Measurements from ENCODE around the gene TBC1D3I.
"Not testable (repeated sequence)": the region's sequence is repeated elsewhere in the genome, so short reads cannot be mapped to it uniquely, and the experiment has no call there.

DNA sequence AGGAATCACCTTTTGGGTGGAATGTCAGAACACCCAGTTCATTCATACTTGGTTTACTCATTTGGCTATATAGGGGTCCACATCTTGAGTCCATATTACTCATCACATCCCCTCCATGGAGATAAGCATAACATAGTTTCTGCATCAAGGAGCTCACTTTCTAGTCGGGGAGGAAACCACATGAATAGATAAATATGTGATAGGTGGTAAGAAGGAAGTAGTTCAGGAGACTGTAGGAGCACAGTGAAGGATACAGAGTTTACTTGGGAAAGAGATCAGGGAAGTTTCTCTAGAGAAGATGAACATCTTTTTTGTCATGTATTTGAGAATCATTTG lies 57.9 kb downstream of the TBC1D3I start:
- TF ChIP-seq, protein P1, sequence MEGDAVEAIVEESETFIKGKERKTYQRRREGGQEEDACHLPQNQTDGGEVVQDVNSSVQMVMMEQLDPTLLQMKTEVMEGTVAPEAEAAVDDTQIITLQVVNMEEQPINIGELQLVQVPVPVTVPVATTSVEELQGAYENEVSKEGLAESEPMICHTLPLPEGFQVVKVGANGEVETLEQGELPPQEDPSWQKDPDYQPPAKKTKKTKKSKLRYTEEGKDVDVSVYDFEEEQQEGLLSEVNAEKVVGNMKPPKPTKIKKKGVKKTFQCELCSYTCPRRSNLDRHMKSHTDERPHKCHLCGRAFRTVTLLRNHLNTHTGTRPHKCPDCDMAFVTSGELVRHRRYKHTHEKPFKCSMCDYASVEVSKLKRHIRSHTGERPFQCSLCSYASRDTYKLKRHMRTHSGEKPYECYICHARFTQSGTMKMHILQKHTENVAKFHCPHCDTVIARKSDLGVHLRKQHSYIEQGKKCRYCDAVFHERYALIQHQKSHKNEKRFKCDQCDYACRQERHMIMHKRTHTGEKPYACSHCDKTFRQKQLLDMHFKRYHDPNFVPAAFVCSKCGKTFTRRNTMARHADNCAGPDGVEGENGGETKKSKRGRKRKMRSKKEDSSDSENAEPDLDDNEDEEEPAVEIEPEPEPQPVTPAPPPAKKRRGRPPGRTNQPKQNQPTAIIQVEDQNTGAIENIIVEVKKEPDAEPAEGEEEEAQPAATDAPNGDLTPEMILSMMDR (IDR thresholded peaks at IDR 0.05): not testable (repeated sequence)
- TF ChIP-seq POLR2A (IDR thresholded peaks at IDR 0.05): not testable (repeated sequence)
